Measurements from ENCODE around the gene CDH4.

The CDH4 gene

DNA sequence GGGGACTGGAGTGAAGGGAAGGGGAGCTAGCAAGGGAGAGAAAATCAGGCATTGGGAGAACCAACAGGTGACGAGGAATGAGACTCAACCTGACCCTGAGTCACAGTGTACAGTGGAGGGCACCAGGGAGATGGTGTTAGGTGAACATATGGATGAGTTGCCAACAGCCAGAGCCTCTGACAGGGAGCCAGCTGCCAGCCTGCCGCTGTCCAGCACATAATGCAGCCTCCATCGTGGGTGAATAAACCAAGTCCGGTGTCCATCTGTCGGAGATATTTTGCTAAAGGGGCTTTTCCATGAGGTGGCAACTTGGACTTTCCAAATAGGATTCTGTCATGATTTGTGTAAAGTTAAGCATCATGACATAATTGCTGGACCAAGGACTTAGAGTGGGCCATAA is 88.1 kb downstream of the CDH4 start:
- no peak overlapping the region for H3K27ac ChIP-seq
- TF ChIP-seq, protein P1, sequence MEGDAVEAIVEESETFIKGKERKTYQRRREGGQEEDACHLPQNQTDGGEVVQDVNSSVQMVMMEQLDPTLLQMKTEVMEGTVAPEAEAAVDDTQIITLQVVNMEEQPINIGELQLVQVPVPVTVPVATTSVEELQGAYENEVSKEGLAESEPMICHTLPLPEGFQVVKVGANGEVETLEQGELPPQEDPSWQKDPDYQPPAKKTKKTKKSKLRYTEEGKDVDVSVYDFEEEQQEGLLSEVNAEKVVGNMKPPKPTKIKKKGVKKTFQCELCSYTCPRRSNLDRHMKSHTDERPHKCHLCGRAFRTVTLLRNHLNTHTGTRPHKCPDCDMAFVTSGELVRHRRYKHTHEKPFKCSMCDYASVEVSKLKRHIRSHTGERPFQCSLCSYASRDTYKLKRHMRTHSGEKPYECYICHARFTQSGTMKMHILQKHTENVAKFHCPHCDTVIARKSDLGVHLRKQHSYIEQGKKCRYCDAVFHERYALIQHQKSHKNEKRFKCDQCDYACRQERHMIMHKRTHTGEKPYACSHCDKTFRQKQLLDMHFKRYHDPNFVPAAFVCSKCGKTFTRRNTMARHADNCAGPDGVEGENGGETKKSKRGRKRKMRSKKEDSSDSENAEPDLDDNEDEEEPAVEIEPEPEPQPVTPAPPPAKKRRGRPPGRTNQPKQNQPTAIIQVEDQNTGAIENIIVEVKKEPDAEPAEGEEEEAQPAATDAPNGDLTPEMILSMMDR (IDR thresholded peaks at IDR 0.05): no peak
- H3K36me3 ChIP-seq: no peaks in the 10 kb centered on the region
- H3K27me3 ChIP-seq: no peaks in the 10 kb centered on the region
- H3K9me3 ChIP-seq: no peaks in the 10 kb centered on the region
- H3K4me3 ChIP-seq (ENCODE audit: low read depth in 1 of 2, low read length in 1 of 2): no peak overlapping the region
- H3K4me1 ChIP-seq (ENCODE audit: control insufficient read depth in 1 of 2, insufficient read depth in 1 of 2, low read depth in 1 of 2, low read length in 1 of 2): no peaks in the 10 kb centered on the region

DNA sequence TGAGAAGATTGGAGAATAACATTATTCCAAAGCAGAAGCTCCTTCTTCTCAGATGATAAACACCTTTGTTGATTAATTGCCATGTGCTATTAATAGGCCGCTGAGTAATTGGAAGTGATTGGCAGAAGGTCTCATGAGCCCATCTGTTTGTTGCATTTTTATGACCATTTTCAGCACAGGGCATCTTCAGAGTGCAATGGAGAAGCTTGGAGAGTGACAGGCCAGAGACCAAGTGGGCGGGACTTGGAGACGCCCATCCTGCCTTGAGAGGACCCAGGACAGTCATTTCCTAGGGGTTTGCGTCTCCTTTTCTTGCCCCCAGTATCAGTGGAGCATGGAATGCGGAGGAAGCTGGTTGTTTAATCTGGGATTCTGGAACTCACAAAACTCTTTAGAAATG is 89.5 kb downstream of the CDH4 start:
- Histone ChIP-seq H3K4me1 (ENCODE audit: control insufficient read depth in 1 of 2, insufficient read depth in 1 of 2, low read depth in 1 of 2, low read length in 1 of 2) (no peaks in the 10 kb centered on the region), H3K4me3 (ENCODE audit: low read depth in 1 of 2, low read length in 1 of 2) (no peak overlapping the region), H3K36me3 (no peaks in the 10 kb centered on the region), H3K27me3 (no peaks in the 10 kb centered on the region), H3K9me3 (no peaks in the 10 kb centered on the region), H3K27ac (no peak overlapping the region)
- TF ChIP-seq, protein P1 (IDR thresholded peaks at IDR 0.05): no peak

DNA sequence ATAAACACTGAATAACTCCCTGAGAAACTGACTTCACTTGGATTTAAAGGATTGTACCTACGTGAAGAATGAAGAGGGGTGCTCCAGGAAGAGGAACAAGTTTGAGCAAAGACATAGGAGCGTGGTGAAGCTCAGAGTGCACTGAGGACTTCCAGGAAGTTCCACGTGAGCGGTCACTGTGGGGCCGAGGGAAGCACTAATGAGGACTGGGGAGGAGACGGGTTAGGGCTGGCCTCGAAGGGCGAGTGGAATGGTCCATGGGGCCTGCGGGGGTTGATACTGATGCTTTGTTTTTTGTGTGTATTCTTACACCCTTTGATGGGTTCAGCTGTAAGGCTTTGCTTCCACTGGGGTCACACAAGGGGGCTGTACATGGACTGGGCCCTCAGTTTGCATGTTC is 91.9 kb downstream of the CDH4 start:
- TF ChIP-seq, protein P1 (IDR thresholded peaks at IDR 0.05): no peak
- Histone ChIP-seq H3K4me3 (ENCODE audit: low read depth in 1 of 2, low read length in 1 of 2) (no peak overlapping the region), H3K27me3 (no peaks in the 10 kb centered on the region), H3K36me3 (no peaks in the 10 kb centered on the region), H3K9me3 (no peaks in the 10 kb centered on the region), H3K4me1 (ENCODE audit: control insufficient read depth in 1 of 2, insufficient read depth in 1 of 2, low read depth in 1 of 2, low read length in 1 of 2) (no peaks in the 10 kb centered on the region), H3K27ac (no peak overlapping the region)

DNA sequence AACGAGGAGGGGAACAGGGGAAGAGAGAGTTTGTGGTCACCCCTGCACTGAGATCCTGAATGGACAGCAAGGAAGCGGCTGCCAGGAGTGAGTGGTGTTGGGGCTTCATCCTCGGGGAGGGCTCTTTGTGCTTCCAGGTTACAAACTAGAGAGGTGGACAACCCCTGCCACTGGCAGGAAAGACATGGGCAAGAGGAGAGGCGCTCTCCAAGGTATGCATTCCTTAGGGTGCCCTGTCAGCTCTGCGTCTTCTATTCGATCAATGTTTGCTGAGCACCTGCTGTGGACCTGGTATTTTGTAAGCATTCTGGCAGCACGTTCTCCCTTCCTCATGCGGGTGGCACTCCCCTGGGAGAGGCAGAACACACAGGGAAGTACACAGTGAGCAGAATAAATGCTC is 93.6 kb downstream of the CDH4 start:
- Histone ChIP-seq H3K9me3 (no peaks in the 10 kb centered on the region), H3K27me3 (no peaks in the 10 kb centered on the region), H3K4me1 (ENCODE audit: control insufficient read depth in 1 of 2, insufficient read depth in 1 of 2, low read depth in 1 of 2, low read length in 1 of 2) (no peaks in the 10 kb centered on the region), H3K4me3 (ENCODE audit: low read depth in 1 of 2, low read length in 1 of 2) (no peak overlapping the region), H3K36me3 (no peaks in the 10 kb centered on the region), H3K27ac (no peak overlapping the region)
- TF ChIP-seq, protein P1 (IDR thresholded peaks at IDR 0.05): no peak

DNA sequence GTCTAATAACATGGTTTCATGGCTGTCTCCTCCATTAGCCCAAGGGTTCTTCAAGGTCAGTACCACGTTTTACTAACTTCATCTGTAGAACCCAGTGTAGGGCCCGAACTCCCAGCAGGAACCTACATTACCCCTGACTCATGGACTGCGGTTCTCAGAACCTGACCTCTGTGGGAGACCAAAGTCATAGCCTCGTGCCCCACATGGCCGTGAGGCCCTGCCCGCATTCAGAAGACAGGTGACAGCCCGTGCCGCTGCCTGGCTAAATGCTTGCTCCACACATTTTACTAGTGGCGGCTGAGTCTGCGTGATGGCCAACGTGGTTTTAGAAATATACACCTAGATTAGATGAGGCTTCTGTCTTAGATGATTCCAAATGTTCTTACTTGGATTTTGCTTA is 94.9 kb downstream of the CDH4 start:
- no peaks in the 10 kb centered on the region for H3K9me3 ChIP-seq
- no peak overlapping the region for H3K4me3 ChIP-seq (ENCODE audit: low read depth in 1 of 2, low read length in 1 of 2)
- no peaks in the 10 kb centered on the region for H3K27me3 ChIP-seq
- TF ChIP-seq, protein P1 (IDR thresholded peaks at IDR 0.05): no peak
- H3K4me1 ChIP-seq (ENCODE audit: control insufficient read depth in 1 of 2, insufficient read depth in 1 of 2, low read depth in 1 of 2, low read length in 1 of 2): no peaks in the 10 kb centered on the region
- H3K36me3 ChIP-seq: no peaks in the 10 kb centered on the region
- H3K27ac ChIP-seq: no peak overlapping the region

DNA sequence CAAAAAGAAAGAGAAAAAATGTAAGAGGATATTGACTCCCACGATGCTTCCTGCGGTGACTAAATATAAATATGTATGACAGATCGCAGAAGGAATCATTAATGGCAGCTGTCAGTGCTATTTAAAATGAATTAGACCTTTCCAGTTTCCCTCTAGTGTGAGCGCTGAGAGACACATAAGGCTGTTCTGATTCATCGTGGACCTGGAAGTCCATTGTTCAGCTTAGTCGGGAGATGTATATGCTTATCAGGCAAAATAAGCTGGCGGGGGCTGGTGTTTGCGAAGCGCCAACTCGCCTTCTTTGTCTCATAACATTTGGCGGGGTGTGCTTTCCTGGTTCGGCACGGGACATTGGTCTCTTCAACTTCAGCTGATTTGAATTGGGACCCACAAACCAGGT is 95.4 kb downstream of the CDH4 start:
- Histone ChIP-seq H3K4me3 (ENCODE audit: low read depth in 1 of 2, low read length in 1 of 2) (no peak overlapping the region), H3K27ac (no peak overlapping the region), H3K27me3 (no peaks in the 10 kb centered on the region), H3K4me1 (ENCODE audit: control insufficient read depth in 1 of 2, insufficient read depth in 1 of 2, low read depth in 1 of 2, low read length in 1 of 2) (no peaks in the 10 kb centered on the region), H3K36me3 (no peaks in the 10 kb centered on the region), H3K9me3 (no peaks in the 10 kb centered on the region)
- TF ChIP-seq, protein P1 (IDR thresholded peaks at IDR 0.05): no peak
